ENCODE results near the gene STOML2. TPM values are rescaled to one million over a fixed set of nuclear protein-coding genes. Genes with fewer than 3 reads are reported as not detected.

STOML2 gene
- polyA plus RNA-seq, 1 donor from 2014 or later, result 89.9 TPM

GRCh38 chr9:35096035-35096849, 6.7 kb downstream of the STOML2 start, which contains the start of gene PIGO:
PIGO (minus strand) TSS chr9:35096591; CDS start chr9:35095565, 1,026 bp downstream.
- H3K36me3 Mint-ChIP-seq, result peaks cover 9% of the 10 kb centered on the region
- H3K4me3 Mint-ChIP-seq, result peak within 1 kb of the TSS; percentile 83 to 94 (median 90)
- H3K9me3 Mint-ChIP-seq, result no peaks in the 10 kb centered on the region
- no peaks in the 10 kb centered on the region for H3K27me3 Mint-ChIP-seq
- H3K4me1 Mint-ChIP-seq, result peaks cover 13 to 19% (median 17%) of the 10 kb centered on the region in 3 donors
- H3K27ac Mint-ChIP-seq, result peak within 1 kb of the TSS; percentile 85 to 98 (median 96)

- Mint-ChIP-seq H3K27me3 (no peaks in the 10 kb centered on the region), H3K27ac (no peak overlapping the region), H3K4me3 (no peak overlapping the region), H3K36me3 (peaks cover 8% of the 10 kb centered on the region), H3K9me3 (no peaks in the 10 kb centered on the region), H3K4me1 (peaks cover 6 to 18% (median 15%) of the 10 kb centered on the region in 3 donors)
Observed at GRCh38 chr9:35091536-35091935, 11.4 kb downstream of the STOML2 start.

GRCh38 chr9:35089434-35089833, 13.5 kb downstream of the STOML2 start:
- no peaks in the 10 kb centered on the region for H3K9me3 Mint-ChIP-seq
- peaks cover 5% of the 10 kb centered on the region for H3K36me3 Mint-ChIP-seq
- no peak overlapping the region for H3K27ac Mint-ChIP-seq
- H3K4me3 Mint-ChIP-seq, result no peak overlapping the region
- H3K4me1 Mint-ChIP-seq, result peaks cover 2 to 4% (median 3%) of the 10 kb centered on the region in 3 donors
- no peaks in the 10 kb centered on the region for H3K27me3 Mint-ChIP-seq

GRCh38 chr9:35085078-35085477, 17.9 kb downstream of the STOML2 start:
- H3K9me3 Mint-ChIP-seq, result no peaks in the 10 kb centered on the region
- peaks cover 3% of the 10 kb centered on the region for H3K36me3 Mint-ChIP-seq
- no peak overlapping the region for H3K4me3 Mint-ChIP-seq
- H3K27me3 Mint-ChIP-seq, result no peaks in the 10 kb centered on the region
- peaks cover 1 to 2% (median 1%) of the 10 kb centered on the region in 3 donors for H3K4me1 Mint-ChIP-seq
- no peak overlapping the region for H3K27ac Mint-ChIP-seq

- H3K36me3 Mint-ChIP-seq, result peaks cover 6% of the 10 kb centered on the region
- no peaks in the 10 kb centered on the region for H3K9me3 Mint-ChIP-seq
- H3K4me1 Mint-ChIP-seq, result peaks cover 11 to 20% (median 14%) of the 10 kb centered on the region in 3 donors
- H3K27me3 Mint-ChIP-seq, result no peaks in the 10 kb centered on the region
- H3K27ac Mint-ChIP-seq, result peak within 1 kb of the TSS; percentile 50 to 96 (median 74)
- peak within 1 kb of the TSS; percentile 88 to 98 (median 95) for H3K4me3 Mint-ChIP-seq
Observed at GRCh38 chr9:35079426-35080341, 23.2 kb downstream of the STOML2 start, which contains the start of gene FANCG. FANCG (minus strand) TSS chr9:35079942; CDS start chr9:35079524, 418 bp downstream.

GRCh38 chr9:35079041-35079425, 23.9 kb downstream of the STOML2 start:
- no peaks in the 10 kb centered on the region for H3K9me3 Mint-ChIP-seq
- peak overlapping the region; percentile 16 to 74 (median 50) for H3K27ac Mint-ChIP-seq
- H3K27me3 Mint-ChIP-seq, result no peaks in the 10 kb centered on the region
- H3K4me1 Mint-ChIP-seq, result peaks cover 11 to 20% (median 14%) of the 10 kb centered on the region in 3 donors
- H3K4me3 Mint-ChIP-seq, result peak overlapping the region; percentile 88 to 98 (median 95)
- peaks cover 9% of the 10 kb centered on the region for H3K36me3 Mint-ChIP-seq

GRCh38 chr9:35078066-35078465, 24.9 kb downstream of the STOML2 start:
- peaks cover 11 to 20% (median 19%) of the 10 kb centered on the region in 3 donors for H3K4me1 Mint-ChIP-seq
- no peaks in the 10 kb centered on the region for H3K27me3 Mint-ChIP-seq
- H3K27ac Mint-ChIP-seq, result peak overlapping the region in 1 of 3 donors; percentile 63
- peak overlapping the region; percentile 63 to 98 (median 92) for H3K4me3 Mint-ChIP-seq
- peaks cover 9% of the 10 kb centered on the region for H3K36me3 Mint-ChIP-seq
- no peaks in the 10 kb centered on the region for H3K9me3 Mint-ChIP-seq

GRCh38 chr9:35076848-35077247, 26.1 kb downstream of the STOML2 start:
- H3K4me1 Mint-ChIP-seq, result peaks cover 16 to 25% (median 22%) of the 10 kb centered on the region in 3 donors
- H3K9me3 Mint-ChIP-seq, result no peaks in the 10 kb centered on the region
- peaks cover 9% of the 10 kb centered on the region for H3K36me3 Mint-ChIP-seq
- no peaks in the 10 kb centered on the region for H3K27me3 Mint-ChIP-seq
- H3K4me3 Mint-ChIP-seq, result peak overlapping the region in 1 of 4 donors; percentile 98
- no peak overlapping the region for H3K27ac Mint-ChIP-seq

- no peaks in the 10 kb centered on the region for H3K9me3 Mint-ChIP-seq
- no peak overlapping the region for H3K27ac Mint-ChIP-seq
- peaks cover 13% of the 10 kb centered on the region for H3K36me3 Mint-ChIP-seq
- no peaks in the 10 kb centered on the region for H3K27me3 Mint-ChIP-seq
- H3K4me3 Mint-ChIP-seq, result no peak overlapping the region
- H3K4me1 Mint-ChIP-seq, result peaks cover 23 to 37% (median 27%) of the 10 kb centered on the region in 3 donors
Observed at GRCh38 chr9:35075358-35075757, 27.6 kb downstream of the STOML2 start.

GRCh38 chr9:35074791-35075190, 28.1 kb downstream of the STOML2 start:
- H3K27ac Mint-ChIP-seq, result peak overlapping the region in 1 of 3 donors; percentile 88
- H3K36me3 Mint-ChIP-seq, result peaks cover 13% of the 10 kb centered on the region
- no peaks in the 10 kb centered on the region for H3K27me3 Mint-ChIP-seq
- peak overlapping the region in 3 of 4 donors; percentile 58 to 89 (median 68) for H3K4me3 Mint-ChIP-seq
- H3K4me1 Mint-ChIP-seq, result peaks cover 24 to 37% (median 30%) of the 10 kb centered on the region in 3 donors
- no peaks in the 10 kb centered on the region for H3K9me3 Mint-ChIP-seq

GRCh38 chr9:35074141-35074540, 28.8 kb downstream of the STOML2 start:
- Mint-ChIP-seq H3K9me3 (no peaks in the 10 kb centered on the region), H3K4me1 (peaks cover 28 to 35% (median 31%) of the 10 kb centered on the region in 3 donors), H3K36me3 (peaks cover 13% of the 10 kb centered on the region), H3K27me3 (no peaks in the 10 kb centered on the region), H3K4me3 (peak overlapping the region in 2 of 4 donors; percentile 68 to 89), H3K27ac (peak overlapping the region in 1 of 3 donors; percentile 88)

GRCh38 chr9:35073279-35073612, 29.7 kb downstream of the STOML2 start:
- no peaks in the 10 kb centered on the region for H3K9me3 Mint-ChIP-seq
- peaks cover 15% of the 10 kb centered on the region for H3K36me3 Mint-ChIP-seq
- peak overlapping the region; percentile 88 to 97 (median 88) for H3K27ac Mint-ChIP-seq
- H3K4me3 Mint-ChIP-seq, result peak overlapping the region; percentile 89 to 97 (median 92)
- no peaks in the 10 kb centered on the region for H3K27me3 Mint-ChIP-seq
- peaks cover 30 to 36% (median 32%) of the 10 kb centered on the region in 3 donors for H3K4me1 Mint-ChIP-seq

GRCh38 chr9:35072461-35073278, 30.3 kb downstream of the STOML2 start, which contains the start of gene VCP:
VCP (minus strand) TSS chr9:35072625; CDS start chr9:35072353, 272 bp downstream.
- Mint-ChIP-seq H3K4me1 (peaks cover 34 to 37% (median 37%) of the 10 kb centered on the region in 3 donors), H3K27ac (peak within 1 kb of the TSS; percentile 88 to 97 (median 88)), H3K9me3 (no peaks in the 10 kb centered on the region), H3K27me3 (no peaks in the 10 kb centered on the region), H3K4me3 (peak within 1 kb of the TSS; percentile 89 to 97 (median 92)), H3K36me3 (peaks cover 17% of the 10 kb centered on the region)

Data from IgD-negative memory B cell (primary cell).